ENCODE measurements around the gene CASZ1.

- no peak for TF ChIP-seq RUNX3 (IDR thresholded peaks at IDR 0.05; ENCODE audit: low read length)
- no peak for TF ChIP-seq RFX5 (IDR thresholded peaks at IDR 0.05; ENCODE audit: low read depth, low read length)
- TF ChIP-seq ETV6 (conservative IDR thresholded peaks at IDR 0.05 in 1 of 2, IDR thresholded peaks at IDR 0.05 in 1 of 2; ENCODE audit: borderline replicate concordance in 1 of 2, low read depth in 1 of 2) = no peak
- no peak for TF ChIP-seq CBX5 (IDR thresholded peaks at IDR 0.05; ENCODE audit: low read depth)
- TF ChIP-seq ZBTB33 (IDR thresholded peaks at IDR 0.05) = no peak
- no peak for TF ChIP-seq POLR2A (IDR thresholded peaks at IDR 0.05; ENCODE audit: low read depth, low read length)
- no peak for TF ChIP-seq CREB1 (IDR thresholded peaks at IDR 0.05; ENCODE audit: low read depth)
- no peak for TF ChIP-seq RAD21 (IDR thresholded peaks at IDR 0.05; ENCODE audit: insufficient read depth, low read depth, low read length)
- no peak for TF ChIP-seq EP300 (IDR thresholded peaks at IDR 0.05; ENCODE audit: borderline replicate concordance in 1 of 2, control insufficient read depth in 1 of 2, low read depth in 2 of 2, low read length in 2 of 2)
- no peak for TF ChIP-seq EZH2 (IDR thresholded peaks at IDR 0.05; ENCODE audit: borderline replicate concordance, control insufficient read depth, low read depth, low read length)
These were observed 180.3 kb downstream of the CASZ1 start for GRCh38 chr1:10615932-10616671.
